Measurements from ENCODE around the gene KRT6B. TPM values are rescaled to one million over a fixed set of nuclear protein-coding genes. Genes with fewer than 3 reads are reported as not detected.

Gene KRT6B
- total and polyA plus RNA-seq, 2 of the 8 experiments (the other 6 are each of a cell fraction or from before 2014, with no cell fraction given) = not detected

DNA sequence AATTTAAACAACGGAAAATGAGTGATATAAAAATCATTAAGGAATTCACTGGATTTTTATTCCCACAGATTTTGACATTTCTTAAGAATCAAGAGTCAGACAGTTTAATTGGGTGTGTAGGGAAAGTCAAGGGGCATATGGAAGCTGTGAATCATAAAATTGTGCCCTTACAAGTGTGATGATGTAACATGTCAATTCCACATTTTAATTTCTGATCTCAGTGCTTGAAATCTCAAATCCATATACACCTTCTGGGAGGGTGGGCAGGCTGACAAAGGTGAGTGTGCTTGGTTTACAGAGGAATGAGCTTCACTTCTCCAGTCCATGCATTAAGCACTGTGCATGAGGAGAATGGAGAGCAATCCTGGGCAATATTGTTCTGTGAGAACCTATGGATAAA, 42.2 kb upstream of the KRT6B start:
- Histone ChIP-seq H3K4me3 (ENCODE audit: extremely low read depth in 1 of 4, insufficient read depth in 2 of 4, low read depth in 3 of 4, low read length in 4 of 4) (no peak overlapping the region), H3K4me1 (replicated peaks in 1 of 4; ENCODE audit: control insufficient read depth in 3 of 4, insufficient read depth in 4 of 4, low read length in 3 of 4) (peaks cover 5 to 10% (median 8%) of the 10 kb centered on the region in 4 experiments; a peak in 6 of 7 replicates), H3K18ac (ENCODE audit: extremely low read depth, low read length) (no peak overlapping the region), H2BK20ac (ENCODE audit: low read length) (no peak overlapping the region), H3K79me1 (ENCODE audit: low read depth, low read length) (no peaks in the 10 kb centered on the region), H4K8ac (ENCODE audit: extremely low read depth, insufficient read depth, low read length) (no peak overlapping the region), H3K27me3 (replicated peaks in 1 of 4; ENCODE audit: control insufficient read depth in 3 of 4, extremely low read depth in 1 of 4, insufficient read depth in 3 of 4, low read length in 3 of 4) (no peaks in the 10 kb centered on the region; a peak in 1 of 7 replicates), H2BK5ac (ENCODE audit: low read depth, low read length) (no peak overlapping the region), H3K9me3 (ENCODE audit: insufficient read depth in 2 of 2, low read depth in 1 of 2, low read length in 1 of 2) (no peaks in the 10 kb centered on the region), H3K14ac (ENCODE audit: insufficient read length) (no peak overlapping the region), H3K23ac (ENCODE audit: insufficient read length) (no peak overlapping the region), H3K56ac (replicated peaks; ENCODE audit: insufficient read length, low read depth, low read length) (no peak overlapping the region), H4K91ac (replicated peaks; ENCODE audit: insufficient read length, low read length) (no peak overlapping the region), H2BK120ac (replicated peaks; ENCODE audit: low read depth, low read length) (no peak overlapping the region), H3K4ac (replicated peaks; ENCODE audit: insufficient read length, low read depth, low read length) (no peak overlapping the region), H3K36me3 (ENCODE audit: control insufficient read depth in 2 of 4, insufficient read depth in 4 of 4, low read length in 3 of 4) (no peaks in the 10 kb centered on the region), H3K23me2 (ENCODE audit: low read depth, low read length) (no peaks in the 10 kb centered on the region; the same call in 1 of the 2 replicates), H4K20me1 (replicated peaks in 1 of 2; ENCODE audit: control insufficient read depth in 1 of 2, insufficient read depth in 2 of 2, low read length in 2 of 2) (no peaks in the 10 kb centered on the region), H2BK12ac (ENCODE audit: low read depth, low read length) (no peak overlapping the region), H3K9ac (replicated peaks in 1 of 4; ENCODE audit: extremely low read depth in 1 of 4, low read depth in 3 of 4, low read length in 3 of 4) (no peak overlapping the region), H2AFZ (ENCODE audit: low read length) (no peak overlapping the region), H3K27ac (ENCODE audit: low read depth, low read length) (no peak overlapping the region), H2AK5ac (ENCODE audit: low read depth, low read length) (no peak overlapping the region), H2BK15ac (ENCODE audit: low read length) (no peak overlapping the region; the same call in 1 of the 2 replicates), H3K4me2 (ENCODE audit: insufficient read depth in 1 of 2, low read depth in 2 of 2, low read length in 2 of 2) (no peak overlapping the region), H3K79me2 (ENCODE audit: control insufficient read depth in 1 of 2, insufficient read depth in 2 of 2, low read length in 2 of 2) (no peaks in the 10 kb centered on the region), H4K5ac (ENCODE audit: insufficient read length, low read depth, low read length) (no peak overlapping the region)
- CTCF ChIA-PET (ENCODE audit: partially characterized antibody) = interaction anchor here (0.7 to 4.6 kb wide), 8 partner anchors 12 to 377 kb away, joined by 3 to 29 read pairs (median 4); no protein-coding TSS in a partner anchor
- no peak for FAIRE-seq
- POLR2A ChIA-PET (ENCODE audit: partially characterized antibody) = no interaction called here
- DNase-seq (ENCODE audit: low read depth in 1 of 2, low spot score in 2 of 2) = no peak
- WGBS, 2 experiments (ENCODE audit: extremely low coverage in 1 of 2, insufficient coverage in 1 of 2, insufficient read length in 1 of 2, insufficient replicate concordance in 2 of 2, low coverage in 1 of 2, low lambda C conversion rate in 2 of 2, missing lambda C conversion rate in 1 of 2) = 92% methylated on average over 1 of the region's 1 CpG; no CpG with 5 or more reads in 1 of the 2 experiments
- TF ChIP-seq RXRA (IDR thresholded peaks at IDR 0.05; ENCODE audit: insufficient read depth, low read depth, low read length) = no peak
- no peak for TF ChIP-seq RAD21 (IDR thresholded peaks at IDR 0.05 in 1 of 2, conservative IDR thresholded peaks at IDR 0.05 in 1 of 2; ENCODE audit: low read depth in 2 of 2, low read length in 2 of 2)
